Measurements from ENCODE around the gene CCDC112.
A peak's percentile ranks its signal among the peaks of the same experiment; 100 is the strongest.
"Not testable (repeated sequence)": the region's sequence is repeated elsewhere in the genome, so short reads cannot be mapped to it uniquely, and the experiment has no call there.

The CCDC112 gene

GRCh38 chr5:115296124-115297022 is at the start of gene CCDC112:
TSS of gene CCDC112 (minus strand) at chr5:115296654. CDS start at chr5:115296543, 111 bp downstream.
- DNase-seq, result peak; percentile 69

- DNase-seq, result no peak
These were observed 48.9 kb upstream of the CCDC112 start for GRCh38 chr5:115345344-115345743.

GRCh38 chr5:115343855-115344254 is 47.4 kb upstream of the CCDC112 start:
- DNase-seq, result no peak

- DNase-seq, result no peak
These were observed 46.3 kb upstream of the CCDC112 start for GRCh38 chr5:115342590-115343377.

- DNase-seq, result no peak
These were observed 45.3 kb upstream of the CCDC112 start for GRCh38 chr5:115341745-115342144.

GRCh38 chr5:115338851-115339250 is 42.4 kb upstream of the CCDC112 start:
- no peak for DNase-seq

- no peak for DNase-seq
These were observed 41.4 kb upstream of the CCDC112 start for GRCh38 chr5:115337882-115338281.

- DNase-seq, result no peak
These were observed 40.5 kb upstream of the CCDC112 start for GRCh38 chr5:115336964-115337363.

GRCh38 chr5:115336201-115336720 is 39.8 kb upstream of the CCDC112 start:
- no peak for DNase-seq

- DNase-seq, result no peak
These were observed 38.8 kb upstream of the CCDC112 start for GRCh38 chr5:115335301-115335700.

- no peak for DNase-seq
These were observed 36.7 kb upstream of the CCDC112 start for GRCh38 chr5:115333164-115333563.

- no peak for DNase-seq
These were observed 34.4 kb upstream of the CCDC112 start for GRCh38 chr5:115330830-115331229.

- DNase-seq, result no peak
These were observed 33.0 kb upstream of the CCDC112 start for GRCh38 chr5:115329475-115329874.

GRCh38 chr5:115328617-115329274 is 32.3 kb upstream of the CCDC112 start:
- DNase-seq, result not testable (repeated sequence)

GRCh38 chr5:115325296-115325959 is 29.0 kb upstream of the CCDC112 start:
- DNase-seq, result no peak

- DNase-seq, result no peak
These were observed 27.6 kb upstream of the CCDC112 start for GRCh38 chr5:115324021-115324420.

- DNase-seq, result no peak
These were observed 26.3 kb upstream of the CCDC112 start for GRCh38 chr5:115322729-115323128.

GRCh38 chr5:115321309-115321708 is 24.9 kb upstream of the CCDC112 start:
- DNase-seq, result no peak

- no peak for DNase-seq
These were observed 24.1 kb upstream of the CCDC112 start for GRCh38 chr5:115320515-115320914.

- DNase-seq, result no peak
These were observed 23.6 kb upstream of the CCDC112 start for GRCh38 chr5:115320006-115320405.

- DNase-seq, result no peak
These were observed 22.6 kb upstream of the CCDC112 start for GRCh38 chr5:115319007-115319406.

GRCh38 chr5:115317736-115318135 is 21.3 kb upstream of the CCDC112 start:
- no peak for DNase-seq

GRCh38 chr5:115317320-115317719 is 20.9 kb upstream of the CCDC112 start:
- no peak for DNase-seq
